K562 (cell line): ENCODE results near the gene KCTD7. TPM values are rescaled to one million over a fixed set of nuclear protein-coding genes. Genes with fewer than 3 reads are reported as not detected.
A peak's percentile ranks its signal among the peaks of the same experiment; 100 is the strongest.

Experiments used
- ARID2 ChIP-seq: fragments of 450-650 bp; IDR thresholded peaks from 2 replicates; pipeline ENCODE4 v1.6.1; 2017; ENCODE audit warnings: antibody characterized with exemption, mild to moderate bottlenecking
- CBX8 ChIP-seq: fragments of 200-600 bp; sonication (generic); IDR thresholded peaks from 2 replicates; pipeline ENCODE4 v1.6.1; 2012; ENCODE audit warnings: borderline replicate concordance, mixed run types, low read depth, mild to moderate bottlenecking, moderate library complexity, mixed read lengths, low read length, control low read depth, inconsistent platforms; ENCODE audit not compliant: poor library complexity, severe bottlenecking; ENCODE audit errors: extremely low read depth
- CCNT2 ChIP-seq: IDR thresholded peaks from 2 replicates; pipeline ENCODE4 v1.6.1; 2011; ENCODE audit warnings: borderline replicate concordance, low read depth, mild to moderate bottlenecking, moderate library complexity, mixed read lengths, low read length; ENCODE audit not compliant: insufficient read length; ENCODE audit errors: extremely low read depth
- DMBX1 ChIP-seq: fragments of 250-450 bp; sonication (Bioruptor Pico); IDR thresholded peaks from 2 replicates; pipeline ENCODE4 v1.8.0; 2022; ENCODE audit warnings: inconsistent platforms, mild to moderate bottlenecking, moderate library complexity, borderline replicate concordance
- HDAC3 ChIP-seq: fragments of 450-650 bp; IDR thresholded peaks from 2 replicates; pipeline ENCODE4 v1.6.1; 2018; ENCODE audit warnings: borderline replicate concordance, mild to moderate bottlenecking, moderate library complexity; ENCODE audit not compliant: partially characterized antibody
- HIVEP1 ChIP-seq: fragments of 250-450 bp; sonication (Bioruptor Pico); IDR thresholded peaks from 2 replicates; pipeline ENCODE4 v1.4.0; 2020; ENCODE audit warnings: mild to moderate bottlenecking
- JUNB ChIP-seq: fragments of 450-650 bp; formaldehyde crosslinking; conservative IDR thresholded peaks from 2 replicates; pipeline ENCODE4 v1.4.0; 2020; ENCODE audit warnings: mild to moderate bottlenecking
- KHSRP ChIP-seq: fragments of 450-650 bp; IDR thresholded peaks from 2 replicates; pipeline ENCODE4 v1.6.1; 2017
- MAFK ChIP-seq: IDR thresholded peaks from 2 replicates; pipeline ENCODE4 v1.6.1; 2011; ENCODE audit warnings: low read length, improper control_type of control experiment
- NFRKB ChIP-seq: fragments of 450-650 bp; IDR thresholded peaks from 2 replicates; pipeline ENCODE4 v1.6.1; 2016; ENCODE audit warnings: low read depth
- NONO ChIP-seq, 2 experiments: fragments of 200-400 bp in 1 of 2; fragments of 450-650 bp in 1 of 2; formaldehyde crosslinking in 1 of 2; IDR thresholded peaks; 2 replicates each; pipeline ENCODE4 v1.6.1; 2017; ENCODE audit warnings: low read depth in 2 of 2, mild to moderate bottlenecking in 2 of 2, moderate library complexity in 2 of 2, low read length in 1 of 2
- PHB2 ChIP-seq: fragments of 450-650 bp; IDR thresholded peaks from 2 replicates; pipeline ENCODE4 v1.6.1; 2017; ENCODE audit warnings: low read depth
- POLR3G ChIP-seq: IDR thresholded peaks from 2 replicates; pipeline ENCODE4 v1.6.1; 2011; ENCODE audit not compliant: insufficient read length, insufficient replicate concordance; ENCODE audit errors: extremely low read depth
- SMAD4 ChIP-seq: fragments of 250-450 bp; sonication (Bioruptor Pico); conservative IDR thresholded peaks from 2 replicates; pipeline ENCODE4 v1.8.0; 2021; ENCODE audit warnings: inconsistent platforms, mild to moderate bottlenecking, moderate library complexity
- SMARCB1 ChIP-seq: IDR thresholded peaks from 2 replicates; pipeline ENCODE4 v1.6.1; 2011; ENCODE audit warnings: improper control_type of control experiment, low read depth; ENCODE audit not compliant: insufficient read length
- SMC3 ChIP-seq: conservative IDR thresholded peaks from 2 replicates; pipeline ENCODE4 v1.6.1; 2011; ENCODE audit warnings: low read depth, low read length, improper control_type of control experiment; ENCODE audit not compliant: insufficient read depth
- SP1 ChIP-seq: sonication (generic); formaldehyde crosslinking; IDR thresholded peaks from 2 replicates; pipeline ENCODE4 v1.8.1; 2022; ENCODE audit warnings: mild to moderate bottlenecking, missing genetic modification reagents
- SRSF7 ChIP-seq: fragments of 200-400 bp; formaldehyde crosslinking; optimal IDR thresholded peaks from 2 replicates; pipeline ENCODE3; 2017; ENCODE audit warnings: mild to moderate bottlenecking, low read depth, low read length
- TAF1 ChIP-seq: IDR thresholded peaks from 2 replicates; pipeline ENCODE4 v1.6.1; 2011; ENCODE audit warnings: mild to moderate bottlenecking, low read length, moderate library complexity; ENCODE audit not compliant: insufficient read depth, control insufficient read depth, severe bottlenecking; ENCODE audit errors: extremely low read depth
- polyA plus RNA-seq, 8 experiments: library from polyadenylated mRNA; depleted of rRNA in 4 of 8; stranded (reverse) in 5 of 8; unstranded in 3 of 8; fragments of >200 nt; fragmentation: Nextera tagmentation in 2 of 8; fragmentation: Illumina TruSeq in 1 of 8; extraction: Ambion mirVana in 2 of 8; extraction: Trizol in 1 of 8; gene quantifications; 2 replicates each; pipeline versions ENCODE4 v1.2.1 to v1.2.3, GENCODE V29; 2011 to 2014; ENCODE audit warnings: inconsistent platforms in 1 of 8, missing spikeins in 1 of 8
- total RNA-seq, 7 experiments: library from RNA; depleted of rRNA in 6 of 7; stranded (reverse); fragments of >200 nt in 6 of 7; fragmentation: Illumina TruSeq in 2 of 7; extraction: Trizol in 2 of 7; gene quantifications; 2 replicates each; pipeline versions ENCODE4 v1.2.1 to v1.2.3, GENCODE V29; 2011 to 2021; ENCODE audit warnings: low replicate concordance in 1 of 7
- TF ChIP-seq, protein P1 (sequence below), 2 experiments: fragments of 450-650 bp; IDR thresholded peaks; 2 replicates each; pipeline ENCODE4 v1.6.1; 2018; ENCODE audit warnings: mild to moderate bottlenecking in 2 of 2, low read depth in 1 of 2; ENCODE audit not compliant: partially characterized antibody in 2 of 2
- TF ChIP-seq, protein P2 (sequence below), 2 experiments: fragments of 200-800 bp in 1 of 2; sonication (Bioruptor generic) in 1 of 2; sonication (generic) in 1 of 2; formaldehyde crosslinking in 1 of 2; IDR thresholded peaks in 1 of 2; conservative IDR thresholded peaks in 1 of 2; 2 replicates each; pipeline versions ENCODE4 v1.5.0 to v1.6.1; 2016 to 2020; ENCODE audit warnings: missing compliant biosample characterization in 1 of 2, missing genetic modification characterization in 1 of 2, missing genetic modification reagents in 1 of 2

The KCTD7 gene
- total and polyA plus RNA-seq, 9 of the 15 experiments (the other 6 are each of a cell fraction or from before 2014, with no cell fraction given): 1.5 to 26.0 (median 9.0) TPM

GRCh38 chr7:66628361-66629221, at the start of gene KCTD7 (continued):
- TF ChIP-seq, protein P1, sequence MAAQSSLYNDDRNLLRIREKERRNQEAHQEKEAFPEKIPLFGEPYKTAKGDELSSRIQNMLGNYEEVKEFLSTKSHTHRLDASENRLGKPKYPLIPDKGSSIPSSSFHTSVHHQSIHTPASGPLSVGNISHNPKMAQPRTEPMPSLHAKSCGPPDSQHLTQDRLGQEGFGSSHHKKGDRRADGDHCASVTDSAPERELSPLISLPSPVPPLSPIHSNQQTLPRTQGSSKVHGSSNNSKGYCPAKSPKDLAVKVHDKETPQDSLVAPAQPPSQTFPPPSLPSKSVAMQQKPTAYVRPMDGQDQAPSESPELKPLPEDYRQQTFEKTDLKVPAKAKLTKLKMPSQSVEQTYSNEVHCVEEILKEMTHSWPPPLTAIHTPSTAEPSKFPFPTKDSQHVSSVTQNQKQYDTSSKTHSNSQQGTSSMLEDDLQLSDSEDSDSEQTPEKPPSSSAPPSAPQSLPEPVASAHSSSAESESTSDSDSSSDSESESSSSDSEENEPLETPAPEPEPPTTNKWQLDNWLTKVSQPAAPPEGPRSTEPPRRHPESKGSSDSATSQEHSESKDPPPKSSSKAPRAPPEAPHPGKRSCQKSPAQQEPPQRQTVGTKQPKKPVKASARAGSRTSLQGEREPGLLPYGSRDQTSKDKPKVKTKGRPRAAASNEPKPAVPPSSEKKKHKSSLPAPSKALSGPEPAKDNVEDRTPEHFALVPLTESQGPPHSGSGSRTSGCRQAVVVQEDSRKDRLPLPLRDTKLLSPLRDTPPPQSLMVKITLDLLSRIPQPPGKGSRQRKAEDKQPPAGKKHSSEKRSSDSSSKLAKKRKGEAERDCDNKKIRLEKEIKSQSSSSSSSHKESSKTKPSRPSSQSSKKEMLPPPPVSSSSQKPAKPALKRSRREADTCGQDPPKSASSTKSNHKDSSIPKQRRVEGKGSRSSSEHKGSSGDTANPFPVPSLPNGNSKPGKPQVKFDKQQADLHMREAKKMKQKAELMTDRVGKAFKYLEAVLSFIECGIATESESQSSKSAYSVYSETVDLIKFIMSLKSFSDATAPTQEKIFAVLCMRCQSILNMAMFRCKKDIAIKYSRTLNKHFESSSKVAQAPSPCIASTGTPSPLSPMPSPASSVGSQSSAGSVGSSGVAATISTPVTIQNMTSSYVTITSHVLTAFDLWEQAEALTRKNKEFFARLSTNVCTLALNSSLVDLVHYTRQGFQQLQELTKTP (IDR thresholded peaks at IDR 0.05; ENCODE audit: low read depth in 1 of 2, partially characterized antibody in 2 of 2): peak in 1 of 2 experiments; percentile 11
- TF ChIP-seq PHB2 (no peak), MAFK (0 out of 2 replicates have a peak, but pooled peaks have one; percentile 2), ARID2 (no peak), TAF1 (peak; percentile 80), POLR3G (no peak), HDAC3 (no peak), SP1 (peak; percentile 82), SMARCB1 (no peak), KHSRP (0 out of 2 replicates have a peak, but pooled peaks have one; percentile 24), HIVEP1 (CRISPR knock-in tag) (no peak), CCNT2 (peak; percentile 54), SMC3 (no peak), JUNB (CRISPR knock-in tag) (no peak), DMBX1 (no peak), NONO (IDR thresholded peaks at IDR 0.05; ENCODE audit: low read depth in 2 of 2, low read length in 1 of 2) (peak; percentile 62 to 86; a peak in 3 of 4 replicates), NFRKB (0 out of 2 replicates have a peak, but pooled peaks have one; percentile 10), SRSF7 (no peak), CBX8 (no peak), SMAD4 (CRISPR knock-in tag) (peak; percentile 43; the same call in 1 of the 2 replicates)
- TF ChIP-seq, protein P2, sequence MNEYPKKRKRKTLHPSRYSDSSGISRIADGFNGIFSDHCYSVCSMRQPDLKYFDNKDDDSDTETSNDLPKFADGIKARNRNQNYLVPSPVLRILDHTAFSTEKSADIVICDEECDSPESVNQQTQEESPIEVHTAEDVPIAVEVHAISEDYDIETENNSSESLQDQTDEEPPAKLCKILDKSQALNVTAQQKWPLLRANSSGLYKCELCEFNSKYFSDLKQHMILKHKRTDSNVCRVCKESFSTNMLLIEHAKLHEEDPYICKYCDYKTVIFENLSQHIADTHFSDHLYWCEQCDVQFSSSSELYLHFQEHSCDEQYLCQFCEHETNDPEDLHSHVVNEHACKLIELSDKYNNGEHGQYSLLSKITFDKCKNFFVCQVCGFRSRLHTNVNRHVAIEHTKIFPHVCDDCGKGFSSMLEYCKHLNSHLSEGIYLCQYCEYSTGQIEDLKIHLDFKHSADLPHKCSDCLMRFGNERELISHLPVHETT (CRISPR knock-in tag; conservative IDR thresholded peaks at IDR 0.05 in 1 of 2, IDR thresholded peaks at IDR 0.05 in 1 of 2): peak in 1 of 2 experiments; percentile 81; a peak in 2 of 4 replicates
